AG10803 (cell line): ENCODE data around the gene CFAP74.

Source experiments
- DNase-seq: peaks from one replicate; pipeline ENCODE4 v3.0.0; 2010; ENCODE audit warnings: low read depth
- H3K4me3 ChIP-seq: 2 replicates; pipeline ENCODE4 v1.5.1; 2011; ENCODE audit warnings: mild to moderate bottlenecking, low read length, control low read depth
- TF ChIP-seq, protein P1 (sequence below): conservative IDR thresholded peaks from 2 replicates; pipeline ENCODE4 v1.5.1; 2011; ENCODE audit warnings: mild to moderate bottlenecking, low read length, control low read depth, inconsistent platforms

The CFAP74 gene

DNA sequence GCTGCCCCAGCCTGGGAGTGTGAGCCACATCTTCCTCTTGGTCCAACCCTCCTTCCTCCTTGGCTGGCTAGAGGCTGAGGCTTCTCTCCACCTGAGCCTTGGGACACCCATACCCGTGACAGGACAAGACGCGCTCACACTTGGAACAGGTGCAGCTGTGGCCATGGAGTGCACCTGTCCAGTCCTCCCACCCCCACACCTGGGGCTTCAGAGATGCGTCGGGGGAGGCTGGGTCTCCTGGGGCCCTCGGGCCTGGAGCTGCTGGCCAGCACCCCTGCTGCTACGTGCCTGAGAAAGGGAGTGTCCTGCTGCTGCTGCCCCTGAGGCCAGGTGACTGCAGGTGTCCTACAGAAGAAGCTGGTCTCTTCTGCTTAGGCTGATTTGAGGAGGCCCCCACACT lies 47.5 kb downstream of the CFAP74 start:
- DNase-seq = no peak
- TF ChIP-seq, protein P1, sequence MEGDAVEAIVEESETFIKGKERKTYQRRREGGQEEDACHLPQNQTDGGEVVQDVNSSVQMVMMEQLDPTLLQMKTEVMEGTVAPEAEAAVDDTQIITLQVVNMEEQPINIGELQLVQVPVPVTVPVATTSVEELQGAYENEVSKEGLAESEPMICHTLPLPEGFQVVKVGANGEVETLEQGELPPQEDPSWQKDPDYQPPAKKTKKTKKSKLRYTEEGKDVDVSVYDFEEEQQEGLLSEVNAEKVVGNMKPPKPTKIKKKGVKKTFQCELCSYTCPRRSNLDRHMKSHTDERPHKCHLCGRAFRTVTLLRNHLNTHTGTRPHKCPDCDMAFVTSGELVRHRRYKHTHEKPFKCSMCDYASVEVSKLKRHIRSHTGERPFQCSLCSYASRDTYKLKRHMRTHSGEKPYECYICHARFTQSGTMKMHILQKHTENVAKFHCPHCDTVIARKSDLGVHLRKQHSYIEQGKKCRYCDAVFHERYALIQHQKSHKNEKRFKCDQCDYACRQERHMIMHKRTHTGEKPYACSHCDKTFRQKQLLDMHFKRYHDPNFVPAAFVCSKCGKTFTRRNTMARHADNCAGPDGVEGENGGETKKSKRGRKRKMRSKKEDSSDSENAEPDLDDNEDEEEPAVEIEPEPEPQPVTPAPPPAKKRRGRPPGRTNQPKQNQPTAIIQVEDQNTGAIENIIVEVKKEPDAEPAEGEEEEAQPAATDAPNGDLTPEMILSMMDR = no peak

DNA sequence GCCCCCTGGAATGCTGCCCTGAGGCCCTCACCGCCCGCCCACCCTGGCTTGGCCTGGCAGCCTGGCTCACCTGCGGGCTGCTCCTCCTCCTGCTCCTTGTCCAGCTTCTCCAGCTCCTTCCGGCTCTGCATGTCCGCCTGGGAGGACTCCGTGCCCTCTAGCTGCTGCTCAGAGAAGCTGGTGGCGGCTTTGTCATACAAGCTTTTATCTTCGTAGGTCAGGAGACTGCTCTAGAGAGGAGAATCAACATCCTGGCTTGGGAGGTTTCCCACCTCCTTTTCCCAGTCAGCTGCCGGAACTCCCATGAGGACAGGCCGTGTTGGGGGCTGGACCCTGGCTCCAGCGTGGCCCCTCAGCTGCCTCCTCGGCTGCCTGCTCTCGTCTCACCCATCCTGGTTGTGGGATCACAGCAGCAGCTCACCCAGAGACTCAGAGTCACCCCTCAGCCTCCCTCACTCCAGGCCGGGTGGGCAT lies 47.9 kb downstream of the CFAP74 start:
- no peak overlapping the region for H3K4me3 ChIP-seq
- no peak for DNase-seq
- TF ChIP-seq, protein P1 = no peak

More for the DNA sequence above, 47.5 kb downstream of the CFAP74 start:
- no peak overlapping the region for H3K4me3 ChIP-seq

DNA sequence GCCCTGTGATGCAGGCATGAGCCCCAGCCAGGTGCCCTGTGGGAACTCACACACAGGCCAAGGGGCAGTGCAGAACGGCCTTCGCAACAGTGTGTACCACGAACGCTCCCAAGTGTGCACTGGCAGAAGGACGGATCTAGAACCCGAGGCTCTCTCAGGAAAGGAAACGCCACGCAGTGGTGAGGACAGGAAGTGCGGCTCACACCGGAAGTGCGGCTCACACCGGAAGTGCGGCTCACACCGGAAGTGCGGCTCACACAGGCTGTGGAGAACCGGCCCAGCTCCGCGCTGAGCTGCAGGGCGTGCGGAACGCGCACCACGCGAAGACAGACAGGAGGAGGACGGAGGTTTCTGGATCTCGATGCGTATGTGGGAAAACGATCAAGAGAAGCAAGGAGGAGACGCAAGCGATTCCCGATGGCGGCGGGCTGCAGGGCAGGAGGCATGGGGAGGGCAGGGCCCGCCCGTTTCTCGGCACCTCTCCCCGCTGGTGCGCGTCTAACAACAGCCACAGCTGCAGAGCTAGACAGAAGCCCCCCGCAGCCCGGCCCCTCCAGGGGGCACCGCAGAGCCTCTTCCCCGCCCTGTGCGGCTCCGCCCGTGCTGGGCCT lies 48.6 kb downstream of the CFAP74 start:
- H3K4me3 ChIP-seq = no peak overlapping the region
- TF ChIP-seq, protein P1 = no peak
- no peak for DNase-seq

DNA sequence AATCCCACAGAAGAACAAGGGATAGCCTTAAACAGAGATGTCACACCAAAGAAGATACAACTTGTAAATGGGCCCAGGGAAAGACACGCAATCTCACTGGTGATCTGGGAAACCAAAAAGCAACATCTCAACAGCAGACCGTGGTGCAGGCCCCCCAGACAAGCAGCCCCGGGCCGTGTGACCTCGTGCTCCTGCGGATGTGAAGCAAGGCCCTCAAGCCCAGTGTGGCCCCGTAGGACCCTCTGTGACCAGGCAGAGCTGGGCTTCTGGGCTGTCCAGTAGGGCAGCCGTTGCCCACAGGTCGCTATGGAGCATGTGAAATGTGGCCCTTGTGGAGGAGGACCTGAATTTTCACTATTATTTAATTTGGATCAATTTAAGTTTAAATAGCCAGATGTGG lies 49.6 kb downstream of the CFAP74 start:
- no peak overlapping the region for H3K4me3 ChIP-seq
- TF ChIP-seq, protein P1 = no peak
- no peak for DNase-seq

DNA sequence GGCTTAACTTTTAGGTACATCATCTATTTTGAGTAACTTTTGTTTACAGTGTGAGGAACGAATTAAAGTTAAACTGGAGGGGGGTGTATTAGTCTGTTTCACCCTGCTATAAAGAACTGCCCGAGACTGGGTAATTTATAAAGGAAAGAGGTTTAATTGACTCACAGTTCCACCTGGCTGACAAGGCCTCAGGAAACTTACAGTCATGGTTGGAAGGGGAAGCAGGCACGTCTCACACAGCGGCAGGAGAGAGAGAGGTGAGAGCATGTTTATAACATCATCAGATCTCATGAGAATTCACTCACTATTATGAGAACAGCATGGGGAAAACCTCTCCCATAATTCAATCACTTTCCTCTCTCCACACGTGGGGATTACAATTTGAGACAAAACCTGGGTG lies 52.6 kb downstream of the CFAP74 start:
- TF ChIP-seq, protein P1 = no peak
- no peak for DNase-seq
- no peak overlapping the region for H3K4me3 ChIP-seq

DNA sequence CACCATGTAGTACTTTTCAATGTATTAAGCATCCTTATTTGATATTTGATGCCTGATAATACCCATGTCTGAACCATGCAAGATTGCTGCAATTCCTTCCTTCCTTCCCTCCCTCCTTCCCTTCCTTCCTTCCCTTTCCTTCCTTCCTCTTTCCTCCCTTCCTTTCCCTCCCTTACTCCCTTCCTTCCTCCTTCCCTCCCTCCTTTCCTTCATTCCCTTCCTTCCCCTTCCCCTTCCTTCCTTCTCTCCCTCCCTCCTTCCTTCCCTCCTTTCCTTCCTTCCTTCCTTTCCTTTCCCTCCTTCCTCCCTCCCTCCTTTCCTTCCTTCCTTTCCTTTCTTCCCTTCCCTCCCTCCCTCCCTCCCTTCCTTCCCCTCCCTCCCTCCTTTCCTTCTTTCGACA lies 54.8 kb downstream of the CFAP74 start:
- no peak overlapping the region for H3K4me3 ChIP-seq
- TF ChIP-seq, protein P1 = no peak
- DNase-seq = no peak

DNA sequence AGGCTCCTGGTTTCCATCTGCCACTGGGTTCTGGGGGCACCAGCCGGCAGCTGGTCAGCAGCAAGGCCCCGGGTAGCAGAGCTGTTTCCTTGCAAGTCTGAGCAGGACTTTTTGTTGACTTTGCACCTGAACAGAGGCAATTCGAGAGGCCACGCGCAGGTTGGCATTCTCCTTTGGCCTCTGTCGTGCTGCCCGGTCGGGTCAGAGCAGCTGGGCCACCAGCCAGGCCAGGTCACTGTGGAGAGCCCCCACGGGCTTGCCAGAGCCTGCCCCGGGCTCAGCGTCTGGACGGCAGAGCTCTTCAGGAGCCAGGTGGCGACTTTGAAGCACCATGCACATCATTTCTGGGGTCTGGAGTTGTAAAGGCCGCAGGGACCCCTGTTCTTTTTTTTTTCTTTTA lies 56.1 kb downstream of the CFAP74 start:
- DNase-seq = no peak
- TF ChIP-seq, protein P1 = no peak
- no peak overlapping the region for H3K4me3 ChIP-seq
